Keratinocyte (primary cell): ENCODE measurements around the gene SCRT2. TPM values are rescaled to one million over a fixed set of nuclear protein-coding genes. Genes with fewer than 3 reads are reported as not detected.

ENCODE experiments used
- DNase-seq: peaks from one replicate; pipeline ENCODE4 v3.0.0-alpha.2; 2011; ENCODE audit warnings: low read depth, missing footprints, low spot score
- FAIRE-seq: peaks from 2 replicates; lab custom pipeline; 2011; peaks lifted over from hg19 to GRCh38; lab: Jason Lieb, UNC
- H2AFZ ChIP-seq: 2 replicates; pipeline ENCODE4 v1.6.0; 2012; ENCODE audit warnings: low read length, control low read depth, inconsistent platforms; ENCODE audit not compliant: control insufficient read depth
- H3K27ac ChIP-seq: 2 replicates; pipeline ENCODE4 v1.5.1; 2011; ENCODE audit warnings: low read length; ENCODE audit not compliant: control insufficient read depth, insufficient read depth
- H3K27me3 ChIP-seq: 3 replicates; pipeline ENCODE4 v1.6.0; 2011; ENCODE audit warnings: low read length; ENCODE audit not compliant: control insufficient read depth, insufficient read depth; ENCODE audit errors: extremely low read depth
- H3K36me3 ChIP-seq, 2 experiments: 2 replicates in 1 of 2; 3 replicates in 1 of 2; pipeline ENCODE4 v1.5.1; 2011; ENCODE audit warnings: low read length in 2 of 2, mild to moderate bottlenecking in 1 of 2; ENCODE audit not compliant: control insufficient read depth in 2 of 2, insufficient read depth in 2 of 2; ENCODE audit errors: extremely low read depth in 1 of 2
- H3K4me1 ChIP-seq: 3 replicates; pipeline ENCODE4 v1.5.1; 2011; ENCODE audit warnings: low read length; ENCODE audit not compliant: control insufficient read depth, insufficient read depth; ENCODE audit errors: extremely low read depth
- H3K4me2 ChIP-seq: 3 replicates; pipeline ENCODE4 v1.6.0; 2011; ENCODE audit warnings: low read depth, low read length; ENCODE audit not compliant: control insufficient read depth, insufficient read depth; ENCODE audit errors: extremely low read depth
- H3K4me3 ChIP-seq, 3 experiments: fragments of 200-600 bp in 1 of 3; sonication (generic) in 1 of 3; 2 replicates in 2 of 3; 3 replicates in 1 of 3; pipeline ENCODE4 v1.5.1; 2011 to 2016; ENCODE audit warnings: low read length in 3 of 3, mild to moderate bottlenecking in 3 of 3, control low read depth in 2 of 3, inconsistent platforms in 1 of 3, low read depth in 1 of 3, mixed read lengths in 1 of 3, mixed run types in 1 of 3, moderate library complexity in 1 of 3; ENCODE audit not compliant: control insufficient read depth in 2 of 3, insufficient read depth in 2 of 3; ENCODE audit errors: extremely low read depth in 1 of 3
- H3K79me2 ChIP-seq: 2 replicates; pipeline ENCODE4 v1.6.0; 2012; ENCODE audit warnings: low read length; ENCODE audit not compliant: control insufficient read depth, insufficient read depth
- H3K9ac ChIP-seq: 3 replicates; pipeline ENCODE4 v1.6.0; 2011; ENCODE audit warnings: low read length; ENCODE audit not compliant: control insufficient read depth, insufficient read depth; ENCODE audit errors: extremely low read depth
- H3K9me1 ChIP-seq: 3 replicates; pipeline ENCODE4 v1.6.0; 2011; ENCODE audit warnings: low read length; ENCODE audit not compliant: control insufficient read depth, insufficient read depth; ENCODE audit errors: extremely low read depth
- H3K9me3 ChIP-seq: 2 replicates; pipeline ENCODE4 v1.5.1; 2012; ENCODE audit warnings: low read depth, low read length; ENCODE audit not compliant: control insufficient read depth
- H4K20me1 ChIP-seq: 3 replicates; pipeline ENCODE4 v1.6.0; 2011; ENCODE audit warnings: low read length; ENCODE audit not compliant: control insufficient read depth, insufficient read depth; ENCODE audit errors: extremely low read depth
- EZH2 ChIP-seq: IDR thresholded peaks from one replicate; pipeline ENCODE4 v1.6.1; 2012; ENCODE audit warnings: inconsistent platforms, mild to moderate bottlenecking, low read length, moderate library complexity
- dilution Hi-C: fragments of 300-500 bp; cut with MboI; formaldehyde crosslinking; loops from one replicate; pipeline ENCODE4 v1.7.0; 2020; ENCODE audit warnings: low sequenced_read_pairs; ENCODE audit not compliant: extremely low pct_ligation_motif_present
- polyA plus RNA-seq, 5 experiments: library from polyadenylated mRNA; depleted of rRNA in 3 of 5; stranded (reverse) in 3 of 5; stranded (forward) in 1 of 5; unstranded in 1 of 5; fragments of >200 nt; gene quantifications; 1 replicate in 1 of 5; 2 replicates in 3 of 5; 3 replicates in 1 of 5; pipeline versions ENCODE4 v1.2.1 to v1.2.3, GENCODE V29; 2011 to 2012; ENCODE audit warnings: missing spikeins in 2 of 5, low read depth in 1 of 5, low replicate concordance in 1 of 5
- TF ChIP-seq, protein P1 (sequence below), 3 experiments: IDR thresholded peaks in 1 of 3; conservative IDR thresholded peaks in 1 of 3; optimal IDR thresholded peaks in 1 of 3; 2 replicates in 2 of 3; 3 replicates in 1 of 3; pipeline versions ENCODE3 to v1.5.1; 2011; ENCODE audit warnings: low read length in 3 of 3, mild to moderate bottlenecking in 3 of 3, moderate library complexity in 2 of 3, control low read depth in 1 of 3, inconsistent platforms in 1 of 3; ENCODE audit not compliant: insufficient read depth in 2 of 3; ENCODE audit errors: extremely low read depth in 1 of 3

Gene SCRT2
- polyA plus RNA-seq, 1 donor (not counting 4 experiments of a cell fraction or from before 2014, with no cell fraction given): not detected

DNA sequence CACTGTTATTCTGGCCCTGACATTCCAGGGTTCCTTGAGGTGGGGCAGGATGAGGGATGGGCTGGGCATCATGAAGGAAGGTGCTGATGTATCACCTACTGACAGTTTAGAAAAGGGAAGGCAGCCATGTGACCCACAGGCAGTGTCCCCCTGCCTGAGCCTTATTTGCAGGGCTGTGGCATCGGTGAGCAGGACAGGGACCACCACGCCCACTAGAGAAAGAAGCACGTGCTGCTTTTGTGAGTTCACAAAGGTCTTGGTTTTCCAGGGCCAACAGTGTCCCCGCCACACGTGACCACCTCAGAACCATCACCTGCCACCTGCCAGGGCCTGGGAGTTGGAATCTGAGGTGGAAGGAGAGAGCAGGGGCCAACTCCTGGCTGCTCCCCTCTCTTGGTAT is 43.5 kb upstream of the SCRT2 start:
- Histone ChIP-seq H2AFZ (no peak overlapping the region), H3K79me2 (no peaks in the 10 kb centered on the region), H3K4me3 (no peak overlapping the region), H3K9me1 (no peaks in the 10 kb centered on the region), H3K4me2 (no peak overlapping the region), H4K20me1 (no peaks in the 10 kb centered on the region), H3K27ac (no peak overlapping the region), H3K27me3 (peaks cover 44% of the 10 kb centered on the region), H3K4me1 (no peaks in the 10 kb centered on the region), H3K36me3 (no peaks in the 10 kb centered on the region), H3K9ac (no peak overlapping the region), H3K9me3 (no peaks in the 10 kb centered on the region)
- FAIRE-seq: no peak
- dilution Hi-C loops: no loop called here
- DNase-seq: no peak
- TF ChIP-seq, protein P1, sequence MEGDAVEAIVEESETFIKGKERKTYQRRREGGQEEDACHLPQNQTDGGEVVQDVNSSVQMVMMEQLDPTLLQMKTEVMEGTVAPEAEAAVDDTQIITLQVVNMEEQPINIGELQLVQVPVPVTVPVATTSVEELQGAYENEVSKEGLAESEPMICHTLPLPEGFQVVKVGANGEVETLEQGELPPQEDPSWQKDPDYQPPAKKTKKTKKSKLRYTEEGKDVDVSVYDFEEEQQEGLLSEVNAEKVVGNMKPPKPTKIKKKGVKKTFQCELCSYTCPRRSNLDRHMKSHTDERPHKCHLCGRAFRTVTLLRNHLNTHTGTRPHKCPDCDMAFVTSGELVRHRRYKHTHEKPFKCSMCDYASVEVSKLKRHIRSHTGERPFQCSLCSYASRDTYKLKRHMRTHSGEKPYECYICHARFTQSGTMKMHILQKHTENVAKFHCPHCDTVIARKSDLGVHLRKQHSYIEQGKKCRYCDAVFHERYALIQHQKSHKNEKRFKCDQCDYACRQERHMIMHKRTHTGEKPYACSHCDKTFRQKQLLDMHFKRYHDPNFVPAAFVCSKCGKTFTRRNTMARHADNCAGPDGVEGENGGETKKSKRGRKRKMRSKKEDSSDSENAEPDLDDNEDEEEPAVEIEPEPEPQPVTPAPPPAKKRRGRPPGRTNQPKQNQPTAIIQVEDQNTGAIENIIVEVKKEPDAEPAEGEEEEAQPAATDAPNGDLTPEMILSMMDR (optimal IDR thresholded peaks at IDR 0.05 in 1 of 3, IDR thresholded peaks at IDR 0.05 in 1 of 3, conservative IDR thresholded peaks at IDR 0.05 in 1 of 3; ENCODE audit: extremely low read depth in 1 of 3, insufficient read depth in 2 of 3, low read length in 3 of 3): no peak
- TF ChIP-seq EZH2: no peak

DNA sequence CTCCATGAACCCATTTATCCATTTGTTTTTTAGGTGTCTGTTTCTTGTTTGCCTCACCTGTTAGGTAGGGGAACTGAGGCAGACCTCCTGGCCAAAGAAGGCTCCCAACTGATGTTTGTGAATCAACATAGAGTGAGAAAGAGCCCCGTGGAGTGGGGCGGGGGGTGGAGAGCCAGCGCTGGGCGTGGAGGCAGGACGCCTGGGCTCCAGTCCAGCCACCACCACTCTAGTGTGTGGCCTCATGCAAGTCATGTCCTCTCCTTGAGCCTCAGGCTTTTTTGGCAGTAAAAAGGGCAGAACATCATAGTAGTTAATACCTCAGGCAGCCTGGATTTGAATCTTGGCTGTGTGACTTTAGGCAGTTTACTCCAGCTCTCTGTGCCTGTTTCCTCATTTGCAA is 42.2 kb upstream of the SCRT2 start:
- Histone ChIP-seq H3K79me2 (no peaks in the 10 kb centered on the region), H3K9me1 (no peaks in the 10 kb centered on the region), H3K9me3 (no peaks in the 10 kb centered on the region), H3K4me2 (no peak overlapping the region), H3K4me1 (no peaks in the 10 kb centered on the region), H3K27me3 (peaks cover 42% of the 10 kb centered on the region), H3K27ac (no peak overlapping the region), H4K20me1 (no peaks in the 10 kb centered on the region), H3K36me3 (no peaks in the 10 kb centered on the region), H3K4me3 (no peak overlapping the region), H3K9ac (no peak overlapping the region), H2AFZ (no peak overlapping the region)
- dilution Hi-C loops: no loop called here
- DNase-seq (no peak), FAIRE-seq (no peak)
- TF ChIP-seq EZH2: no peak
- TF ChIP-seq, protein P1 (optimal IDR thresholded peaks at IDR 0.05 in 1 of 3, IDR thresholded peaks at IDR 0.05 in 1 of 3, conservative IDR thresholded peaks at IDR 0.05 in 1 of 3; ENCODE audit: extremely low read depth in 1 of 3, insufficient read depth in 2 of 3, low read length in 3 of 3): no peak
